Measurements from ENCODE around the gene CDC42EP2. TPM values are rescaled to one million over a fixed set of nuclear protein-coding genes. Genes with fewer than 3 reads are reported as not detected.

Gene CDC42EP2
- total and polyA plus RNA-seq, 10 of the 15 experiments (the other 5 are each of a cell fraction or from before 2014, with no cell fraction given), result 0.03 to 1.2 (median 0.09) TPM; not detected in 3

GRCh38 chr11:65352783-65353182 is 38.1 kb downstream of the CDC42EP2 start:
- TF ChIP-seq FOXM1 (IDR thresholded peaks at IDR 0.05; ENCODE audit: low read depth, low read length) (no peak), ZBTB40 (IDR thresholded peaks at IDR 0.05; ENCODE audit: borderline replicate concordance) (no peak), CTCF (IDR thresholded peaks at IDR 0.05 in 2 of 3, conservative IDR thresholded peaks at IDR 0.05 in 1 of 3; ENCODE audit: control insufficient read depth in 2 of 3, extremely low read depth in 1 of 3, insufficient read depth in 1 of 3, low read depth in 3 of 3, low read length in 3 of 3) (peak in 1 of 3 experiments; percentile 21; a peak in 2 of 6 replicates), MXI1 (IDR thresholded peaks at IDR 0.05; ENCODE audit: low read depth, low read length) (no peak), RAD21 (IDR thresholded peaks at IDR 0.05; ENCODE audit: insufficient read depth, low read depth, low read length) (0 out of 2 replicates have a peak, but pooled peaks have one; percentile 8)
- Histone ChIP-seq H3K4me1 (ENCODE audit: control insufficient read depth, insufficient read depth, low read length) (peaks cover 4% of the 10 kb centered on the region), H3K9ac (ENCODE audit: control insufficient read depth, insufficient read depth, low read length) (no peak overlapping the region), H3K27ac (ENCODE audit: control insufficient read depth, insufficient read depth) (no peak overlapping the region), H3K36me3 (ENCODE audit: control insufficient read depth in 2 of 2, insufficient read depth in 2 of 2, low read length in 1 of 2) (peaks cover 18 to 21% of the 10 kb centered on the region in 2 experiments), H3K4me2 (ENCODE audit: control insufficient read depth, insufficient read depth) (no peak overlapping the region), H3K4me3 (no peak overlapping the region), H3K9me3 (replicated peaks; ENCODE audit: control insufficient read depth, insufficient read depth, low read length) (no peaks in the 10 kb centered on the region), H4K20me1 (ENCODE audit: control insufficient read depth, insufficient read depth) (no peaks in the 10 kb centered on the region), H3K79me2 (ENCODE audit: control insufficient read depth, insufficient read depth, low read length) (no peaks in the 10 kb centered on the region), H2AFZ (ENCODE audit: control insufficient read depth, low read depth, low read length) (no peak overlapping the region), H3K27me3 (replicated peaks in 1 of 2; ENCODE audit: control insufficient read depth in 2 of 2, insufficient read depth in 2 of 2, low read length in 1 of 2) (0 out of 4 replicates have a peak, but pooled peaks cover 0 to 3% of the 10 kb centered on the region in 2 experiments)
- ChIA-PET POLR2A (interaction anchor here (0.9 to 1.8 kb wide), 3 partner anchors 13 to 155 kb away, joined by 3 to 5 read pairs (median 4); no protein-coding TSS in a partner anchor), SMC1A (ENCODE audit: uncharacterized antibody, unreplicated experiment) (interaction anchor here (0.7 to 1.6 kb wide), 4 partner anchors 14 to 78 kb away, joined by 3 to 8 read pairs (median 3); no protein-coding TSS in a partner anchor), CTCF (interaction anchor here (0.8 to 1.8 kb wide), 10 partner anchors 9 to 165 kb away, joined by 3 to 6 read pairs (median 4); partner anchors contain the start of genes CDC42EP2 and DPF2), RAD21 (ENCODE audit: unreplicated experiment) (interaction anchor here (0.6 to 2.5 kb wide), 4 partner anchors 19 to 127 kb away, joined by 3 to 9 read pairs (median 4); partner anchors contain the start of gene DPF2)
- DNase-seq (ENCODE audit: low read depth, low spot score), result no peak
- in situ Hi-C loops (cut with MboI), result no loop called here
- intact Hi-C loops (cut with micrococcal nuclease; ENCODE audit: unreplicated experiment), result no loop called here
- ATAC-seq, result no peak
- WGBS (ENCODE audit: insufficient coverage, insufficient replicate concordance, low lambda C conversion rate, missing lambda C conversion rate), result 96% methylated on average over 3 of the region's 3 CpGs
- BruUV-seq (replicated peaks), result no TSS peak
- FAIRE-seq, result no peak

All from GM12878 (cell line).